SKM-1 treated with dmso at 0.1 percent for 144 hours (cell line): ENCODE measurements around the gene NUDT5.
"Not testable (repeated sequence)": the region's sequence is repeated elsewhere in the genome, so short reads cannot be mapped to it uniquely, and the experiment has no call there.

Experiments
- DNase-seq: peaks from one replicate; lab custom pipeline; 2025; ENCODE audit not compliant: unreplicated experiment; lab: John Stamatoyannopoulos, UW

NUDT5 gene

GRCh38 chr10:12205082-12205481 lies 9.4 kb upstream of the NUDT5 start:
- no peak for DNase-seq

DNA sequence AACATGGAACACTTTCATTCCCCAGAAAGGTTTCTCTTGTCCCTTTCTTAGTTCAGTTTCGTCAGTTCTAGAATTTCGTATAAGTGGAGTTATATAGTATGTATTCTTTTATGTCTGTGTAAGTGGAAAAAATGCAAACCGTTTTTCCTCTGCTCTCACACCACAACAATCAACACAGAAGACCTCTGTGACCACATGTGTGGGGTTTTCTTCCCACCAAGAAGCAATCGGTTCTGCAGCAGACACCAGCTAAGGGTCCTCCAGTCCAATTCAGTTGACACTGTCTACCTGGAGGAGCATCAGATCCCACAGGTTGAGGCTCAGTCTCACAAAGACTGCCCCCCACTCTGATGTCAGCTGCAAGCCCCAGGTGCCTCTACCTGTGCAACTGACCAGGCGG lies 6.5 kb upstream of the NUDT5 start:
- no peak for DNase-seq

DNA sequence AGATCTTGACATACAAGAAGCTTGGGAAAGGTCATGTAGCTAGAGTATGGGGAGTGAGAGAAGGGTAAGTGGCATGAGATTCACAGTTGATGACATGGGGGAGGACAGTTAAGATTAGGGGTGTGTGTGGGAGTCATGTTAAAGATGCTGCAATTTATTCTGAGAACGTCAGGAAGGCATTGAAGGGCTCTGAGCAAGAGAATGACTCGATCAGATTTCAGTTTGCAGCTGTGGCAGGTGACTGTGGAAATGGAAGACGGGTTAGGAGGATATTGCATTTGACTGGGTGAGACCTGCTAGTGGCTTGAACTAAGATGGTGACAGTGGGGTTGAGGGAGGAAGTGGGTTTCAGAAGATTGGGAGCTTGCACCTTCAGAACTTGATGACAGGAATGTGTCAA lies 5.9 kb upstream of the NUDT5 start:
- DNase-seq: no peak

DNA sequence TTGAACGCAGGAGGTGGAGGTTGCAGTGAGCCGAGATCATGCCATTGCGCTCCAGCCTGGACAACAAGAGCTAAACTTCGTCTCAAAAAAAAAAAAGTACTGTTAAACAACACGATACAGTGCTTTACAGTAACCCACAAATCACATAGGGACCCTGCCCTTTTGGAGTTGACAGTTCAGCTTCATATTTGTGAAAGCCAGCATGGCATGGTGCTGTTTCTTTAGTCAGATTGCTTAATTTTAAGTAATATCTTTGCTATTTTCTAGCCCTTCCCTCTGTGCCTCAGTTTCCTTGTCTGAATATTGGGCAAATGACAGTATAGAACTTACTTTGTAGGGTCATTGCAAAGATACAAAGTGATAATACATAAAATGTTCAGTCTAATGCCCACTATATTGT lies 5.2 kb upstream of the NUDT5 start:
- no peak for DNase-seq

- no peak for DNase-seq
These were observed 2.5 kb upstream of the NUDT5 start for GRCh38 chr10:12198156-12198555.

- no peak for DNase-seq
These were observed 980 bp upstream of the NUDT5 start for GRCh38 chr10:12196531-12197211.

GRCh38 chr10:12195281-12195602 lies 449 bp downstream of the NUDT5 start:
- DNase-seq: peak; percentile 4

DNA sequence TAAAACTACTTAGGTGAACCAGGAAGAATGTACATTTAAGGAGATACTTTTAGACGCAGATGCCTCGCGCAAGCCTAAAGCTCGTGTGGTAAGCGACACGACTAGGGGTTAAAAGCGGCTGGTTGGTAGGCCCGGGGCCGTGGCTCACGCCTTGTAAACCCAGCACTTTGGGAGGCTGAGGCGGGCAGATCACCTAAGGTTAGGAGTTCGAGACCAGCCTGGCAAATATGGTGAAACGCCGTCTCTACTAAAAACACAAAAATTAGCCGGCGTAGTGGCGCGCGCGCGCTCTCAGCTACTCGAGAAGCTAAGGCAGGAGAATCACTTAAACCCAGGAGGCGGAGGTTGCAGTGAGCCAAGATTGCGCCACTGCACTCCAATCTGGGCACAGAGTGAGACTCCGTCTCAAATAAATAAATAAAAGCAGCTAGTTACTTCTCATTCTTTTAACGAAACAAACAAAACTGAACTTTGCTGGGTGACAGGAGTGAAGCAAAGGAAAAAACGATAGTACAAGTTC lies 879 bp downstream of the NUDT5 start:
- DNase-seq: no peak

GRCh38 chr10:12193193-12193592 lies 2.5 kb downstream of the NUDT5 start:
- no peak for DNase-seq

- no peak for DNase-seq
These were observed 4.0 kb downstream of the NUDT5 start for GRCh38 chr10:12191715-12192114.

GRCh38 chr10:12189426-12189825 lies 6.3 kb downstream of the NUDT5 start:
- DNase-seq: no peak

DNA sequence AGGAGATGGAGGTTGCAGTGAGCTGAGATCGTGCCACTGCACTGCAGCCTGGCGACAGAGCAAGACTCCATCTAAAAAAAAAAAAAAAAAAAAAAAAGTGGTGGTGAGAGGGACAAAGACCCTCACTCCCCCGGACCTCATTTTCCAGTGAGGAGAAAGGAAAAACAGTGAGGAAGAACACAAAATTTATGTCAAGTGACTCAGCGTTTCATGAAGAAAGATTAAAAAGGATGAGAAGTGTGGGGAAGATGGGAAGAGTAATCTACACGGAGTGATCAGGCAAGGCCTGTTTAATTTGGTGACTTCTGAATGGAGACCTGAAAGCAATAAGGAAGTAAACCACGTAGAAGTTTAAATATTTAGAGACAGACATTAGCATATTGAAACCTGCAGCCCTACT lies 7.0 kb downstream of the NUDT5 start:
- DNase-seq: no peak

GRCh38 chr10:12187321-12187905 lies 8.3 kb downstream of the NUDT5 start:
- no peak for DNase-seq

- no peak for DNase-seq
These were observed 9.4 kb downstream of the NUDT5 start for GRCh38 chr10:12186323-12186722.

DNA sequence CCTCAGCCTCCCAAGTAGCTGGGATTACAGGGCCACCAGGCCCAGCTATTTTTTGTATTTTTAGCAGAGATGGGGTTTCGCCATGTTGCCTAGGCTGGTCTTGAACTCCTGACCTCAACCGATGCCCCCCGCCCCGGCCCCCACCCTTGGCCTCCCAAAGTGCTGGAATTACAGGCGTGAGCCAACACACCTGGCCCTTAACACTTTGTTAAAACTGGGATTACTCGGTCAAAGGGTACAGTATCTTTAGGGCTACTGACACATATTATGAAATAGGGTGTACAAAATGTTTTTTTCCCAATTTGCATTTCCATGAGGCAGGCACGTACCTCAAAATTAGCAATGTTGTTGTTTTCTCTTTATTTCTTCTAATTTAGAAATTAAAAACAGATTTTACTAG lies 11.5 kb downstream of the NUDT5 start:
- no peak for DNase-seq

GRCh38 chr10:12181065-12181775 lies 14.5 kb downstream of the NUDT5 start:
- peak; percentile 82 for DNase-seq

- DNase-seq: no peak
These were observed 15.3 kb downstream of the NUDT5 start for GRCh38 chr10:12180221-12180974.

GRCh38 chr10:12179606-12180170 lies 16.0 kb downstream of the NUDT5 start:
- DNase-seq: peak; percentile 22

DNA sequence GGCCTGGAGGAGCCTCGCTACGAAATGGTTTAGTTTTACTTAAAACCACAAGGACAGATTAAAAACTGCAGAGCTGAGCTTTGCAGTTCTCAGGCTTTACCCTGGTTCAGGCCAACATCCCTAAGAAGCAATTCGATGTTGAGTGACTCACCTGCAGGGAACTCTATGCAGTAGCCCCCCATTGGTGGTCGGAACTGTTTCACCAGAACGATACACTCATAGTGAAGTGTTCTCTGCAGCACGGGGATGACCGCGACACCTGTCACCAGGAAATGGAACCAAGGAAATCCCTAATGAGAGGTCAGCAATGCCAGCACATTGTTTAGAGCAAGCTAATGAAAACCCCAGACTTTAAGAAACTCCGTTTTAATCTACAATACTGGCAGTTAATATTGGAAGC lies 18.0 kb downstream of the NUDT5 start:
- no peak for DNase-seq

DNA sequence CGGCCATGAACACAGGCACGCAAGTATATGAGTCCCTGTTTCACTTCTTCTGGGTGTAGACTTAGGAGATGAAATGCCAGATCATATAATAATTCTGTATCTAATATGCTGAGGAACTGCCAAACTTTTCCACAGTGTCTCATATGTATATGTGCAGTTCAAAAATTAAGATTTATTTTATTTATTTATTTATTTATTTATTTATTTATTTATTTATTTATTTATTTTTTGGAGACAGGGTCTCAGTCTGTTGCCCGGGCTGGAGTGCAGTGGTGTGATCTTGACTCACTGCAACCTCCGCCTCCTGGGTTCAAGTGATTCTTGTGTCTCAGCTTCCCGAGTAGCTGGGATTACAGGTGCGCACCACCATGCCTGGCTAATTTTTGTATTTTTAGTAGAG lies 24.2 kb downstream of the NUDT5 start:
- DNase-seq: not testable (repeated sequence)
